HG03575 (cell line): ENCODE measurements around the gene PFDN1.

ENCODE experiments used
- ATAC-seq: cut with Tn5 transposase; IDR thresholded peaks from one replicate; pipeline ENCODE4 v1.9.1; 2021; ENCODE audit not compliant: unreplicated experiment, insufficient number of reproducible peaks, low FRiP score; ENCODE audit errors: extremely low read depth

The PFDN1 gene

GRCh38 chr5:140331638-140332037 lies 28.7 kb upstream of the PFDN1 start:
- no peak for ATAC-seq

- no peak for ATAC-seq
Observed at GRCh38 chr5:140329739-140330481, 27.0 kb upstream of the PFDN1 start.

GRCh38 chr5:140328036-140328764 lies 25.3 kb upstream of the PFDN1 start:
- no peak for ATAC-seq

- ATAC-seq = no peak
Observed at GRCh38 chr5:140327589-140327988, 24.7 kb upstream of the PFDN1 start.

GRCh38 chr5:140325486-140325885 lies 22.6 kb upstream of the PFDN1 start:
- no peak for ATAC-seq

- ATAC-seq = no peak
Observed at GRCh38 chr5:140324617-140325241, 21.8 kb upstream of the PFDN1 start.

GRCh38 chr5:140324041-140324600 lies 21.2 kb upstream of the PFDN1 start:
- ATAC-seq = no peak

- no peak for ATAC-seq
Observed at GRCh38 chr5:140322751-140323731, 20.1 kb upstream of the PFDN1 start.

GRCh38 chr5:140321796-140322195 lies 18.9 kb upstream of the PFDN1 start:
- ATAC-seq = no peak

- no peak for ATAC-seq
Observed at GRCh38 chr5:140319833-140320232, 16.9 kb upstream of the PFDN1 start.

- ATAC-seq = no peak
Observed at GRCh38 chr5:140318792-140319191, 15.9 kb upstream of the PFDN1 start.

GRCh38 chr5:140317859-140318258 lies 15.0 kb upstream of the PFDN1 start:
- ATAC-seq = no peak

- no peak for ATAC-seq
Observed at GRCh38 chr5:140312791-140313189, 9.9 kb upstream of the PFDN1 start.

GRCh38 chr5:140312067-140312790 lies 9.3 kb upstream of the PFDN1 start:
- ATAC-seq = no peak

GRCh38 chr5:140311011-140311467 lies 8.1 kb upstream of the PFDN1 start:
- ATAC-seq = no peak

GRCh38 chr5:140310434-140310833 lies 7.5 kb upstream of the PFDN1 start:
- ATAC-seq = no peak

- ATAC-seq = no peak
Observed at GRCh38 chr5:140309706-140310249, 6.9 kb upstream of the PFDN1 start.

- no peak for ATAC-seq
Observed at GRCh38 chr5:140305471-140305870, 2.6 kb upstream of the PFDN1 start.
